Ascending aorta (tissue), 2 donors: Measurements from ENCODE around the gene GOLGA3. TPM values are rescaled to one million over a fixed set of nuclear protein-coding genes. Genes with fewer than 3 reads are reported as not detected.
"Not testable (repeated sequence)": the region's sequence is repeated elsewhere in the genome, so short reads cannot be mapped to it uniquely, and the experiment has no call there.

ENCODE experiments used
- DNase-seq, 2 donors: peaks; one replicate each; pipeline ENCODE4 v3.0.0-alpha.2; 2019; ENCODE audit warnings: low spot score in 2 of 2
- H3K27ac ChIP-seq, 2 donors: fragments of 200-600 bp; sonication (generic); one replicate each; pipeline ENCODE4 v1.5.1; 2016 to 2017; ENCODE audit warnings: mild to moderate bottlenecking in 1 of 2
- H3K27me3 ChIP-seq: fragments of 200-600 bp; sonication (generic); one replicate; pipeline ENCODE4 v1.5.1; 2017
- H3K36me3 ChIP-seq, 2 donors: fragments of 200-600 bp; sonication (generic); one replicate each; pipeline ENCODE4 v1.5.1; 2016
- H3K4me1 ChIP-seq, 2 donors: fragments of 200-600 bp; sonication (generic); one replicate each; pipeline ENCODE4 v1.5.1; 2016 to 2017; ENCODE audit warnings: mild to moderate bottlenecking in 1 of 2
- H3K4me3 ChIP-seq, 2 donors: fragments of 200-600 bp; sonication (generic); one replicate each; pipeline ENCODE4 v1.5.1; 2016 to 2017; ENCODE audit warnings: mild to moderate bottlenecking in 1 of 2
- H3K9me3 ChIP-seq, 2 donors: fragments of 200-600 bp; sonication (generic); one replicate each; pipeline ENCODE4 v1.5.1; 2016
- intact Hi-C: fragments of 100-400 bp; cut with DNase I; formaldehyde crosslinking; loops from one replicate; pipeline ENCODE4 v1.15.1; 2023
- total RNA-seq: library from RNA; depleted of rRNA; stranded (reverse); fragments of >200 nt; gene quantifications from one replicate; pipeline ENCODE4 v1.1.0, GENCODE V29; 2016
- TF ChIP-seq, protein P1 (sequence below), 3 experiments: fragments of 200-600 bp in 2 of 3; fragments of 450-650 bp in 1 of 3; sonication (generic) in 2 of 3; IDR thresholded peaks; one replicate each; pipeline ENCODE4 v1.5.1; 2016 to 2019; ENCODE audit warnings: antibody characterized with exemption in 3 of 3, mild to moderate bottlenecking in 1 of 3, moderate library complexity in 1 of 3

GOLGA3 gene
- total RNA-seq, 1 donor from 2014 or later, result 173 TPM

DNA sequence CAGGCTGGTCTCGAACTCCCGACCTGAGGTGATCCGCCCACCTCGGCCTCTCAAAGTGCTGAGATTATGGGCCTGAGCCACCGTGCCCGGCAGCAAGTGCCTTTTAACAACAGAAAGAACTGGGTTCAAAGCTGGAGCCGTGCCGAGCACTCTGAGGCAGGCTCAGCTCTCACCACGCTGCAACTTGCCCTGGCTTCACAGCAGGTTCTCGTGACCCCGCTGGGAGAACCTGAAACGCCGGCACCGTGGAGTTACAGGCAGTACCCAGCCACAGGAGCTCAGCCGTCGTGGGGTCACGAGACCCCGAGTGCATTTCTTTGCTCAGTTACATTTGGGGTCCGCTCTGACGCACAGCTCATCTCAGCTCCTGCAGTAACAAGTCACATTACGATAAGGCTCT lies 14.4 kb downstream of the GOLGA3 start:
- no peak for DNase-seq
- intact Hi-C loops, result no loop called here
- Histone ChIP-seq H3K27me3 (no peaks in the 10 kb centered on the region), H3K27ac (no peak overlapping the region), H3K4me3 (no peak overlapping the region), H3K9me3 (no peaks in the 10 kb centered on the region), H3K36me3 (peaks cover 80 to 82% of the 10 kb centered on the region in 2 donors), H3K4me1 (no peaks in the 10 kb centered on the region)
- TF ChIP-seq, protein P1, sequence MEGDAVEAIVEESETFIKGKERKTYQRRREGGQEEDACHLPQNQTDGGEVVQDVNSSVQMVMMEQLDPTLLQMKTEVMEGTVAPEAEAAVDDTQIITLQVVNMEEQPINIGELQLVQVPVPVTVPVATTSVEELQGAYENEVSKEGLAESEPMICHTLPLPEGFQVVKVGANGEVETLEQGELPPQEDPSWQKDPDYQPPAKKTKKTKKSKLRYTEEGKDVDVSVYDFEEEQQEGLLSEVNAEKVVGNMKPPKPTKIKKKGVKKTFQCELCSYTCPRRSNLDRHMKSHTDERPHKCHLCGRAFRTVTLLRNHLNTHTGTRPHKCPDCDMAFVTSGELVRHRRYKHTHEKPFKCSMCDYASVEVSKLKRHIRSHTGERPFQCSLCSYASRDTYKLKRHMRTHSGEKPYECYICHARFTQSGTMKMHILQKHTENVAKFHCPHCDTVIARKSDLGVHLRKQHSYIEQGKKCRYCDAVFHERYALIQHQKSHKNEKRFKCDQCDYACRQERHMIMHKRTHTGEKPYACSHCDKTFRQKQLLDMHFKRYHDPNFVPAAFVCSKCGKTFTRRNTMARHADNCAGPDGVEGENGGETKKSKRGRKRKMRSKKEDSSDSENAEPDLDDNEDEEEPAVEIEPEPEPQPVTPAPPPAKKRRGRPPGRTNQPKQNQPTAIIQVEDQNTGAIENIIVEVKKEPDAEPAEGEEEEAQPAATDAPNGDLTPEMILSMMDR (IDR thresholded peaks at IDR 0.05), result no peak

DNA sequence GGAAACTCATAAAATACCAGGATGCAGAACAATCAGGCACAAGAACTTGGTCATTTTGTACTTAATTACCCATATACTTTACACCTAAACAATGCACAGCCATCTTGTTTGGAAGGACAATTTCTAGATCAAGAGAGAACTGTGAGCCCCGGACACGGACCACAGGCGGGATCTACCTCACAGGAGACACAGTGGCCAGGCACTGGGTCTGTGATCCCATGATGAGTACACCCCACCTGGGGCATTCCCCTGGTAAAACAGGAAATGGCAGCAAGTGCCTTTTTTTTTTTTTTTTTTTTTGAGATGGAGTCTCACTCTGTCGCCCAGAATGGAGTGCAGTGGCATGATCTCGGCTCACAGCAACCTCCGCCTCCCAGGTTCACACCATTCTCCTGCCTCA lies 15.2 kb downstream of the GOLGA3 start:
- DNase-seq, result no peak
- H3K27me3 ChIP-seq, result no peaks in the 10 kb centered on the region
- H3K9me3 ChIP-seq, result no peaks in the 10 kb centered on the region
- H3K4me3 ChIP-seq, result no peak overlapping the region
- H3K4me1 ChIP-seq, result no peaks in the 10 kb centered on the region
- TF ChIP-seq, protein P1 (IDR thresholded peaks at IDR 0.05), result no peak
- H3K27ac ChIP-seq, result no peak overlapping the region
- peaks cover 80 to 82% of the 10 kb centered on the region in 2 donors for H3K36me3 ChIP-seq
- intact Hi-C loops, result no loop called here

DNA sequence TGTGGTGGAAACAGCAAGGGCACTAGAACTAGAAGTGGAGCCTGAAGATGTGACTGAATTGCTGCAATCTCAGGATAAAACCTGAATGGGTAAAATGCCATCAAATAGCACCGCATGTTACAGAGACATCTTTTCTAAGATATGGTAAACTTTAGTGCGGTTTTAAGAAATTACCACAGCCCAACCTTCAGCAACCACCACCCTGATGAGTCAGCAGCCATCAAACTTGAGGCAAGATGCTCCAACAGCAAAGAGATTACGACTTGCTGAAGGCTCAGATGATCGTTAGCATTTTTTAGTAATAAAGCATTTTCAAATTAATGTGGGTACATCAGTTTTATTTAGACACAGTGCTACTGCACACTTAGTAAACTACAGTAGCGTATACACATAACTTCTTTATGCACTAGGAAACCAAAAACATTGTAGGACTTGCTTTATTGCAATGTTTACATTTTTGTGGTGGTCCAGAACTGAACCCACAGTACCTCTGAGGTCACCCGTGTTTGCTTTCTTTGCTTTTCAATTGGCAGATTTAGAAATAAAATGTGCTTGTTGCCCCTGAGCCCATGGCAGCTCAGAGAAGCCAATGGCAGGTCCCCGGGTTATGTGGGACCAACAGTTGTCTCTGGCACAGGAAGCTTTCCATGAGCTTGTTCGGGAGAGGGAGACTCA lies 15.9 kb downstream of the GOLGA3 start:
- Histone ChIP-seq H3K27ac (no peak overlapping the region), H3K27me3 (no peaks in the 10 kb centered on the region), H3K4me1 (no peaks in the 10 kb centered on the region), H3K9me3 (no peaks in the 10 kb centered on the region), H3K4me3 (no peak overlapping the region), H3K36me3 (peaks cover 81 to 83% of the 10 kb centered on the region in 2 donors)
- DNase-seq, result no peak
- intact Hi-C loops, result no loop called here
- TF ChIP-seq, protein P1 (IDR thresholded peaks at IDR 0.05), result no peak

DNA sequence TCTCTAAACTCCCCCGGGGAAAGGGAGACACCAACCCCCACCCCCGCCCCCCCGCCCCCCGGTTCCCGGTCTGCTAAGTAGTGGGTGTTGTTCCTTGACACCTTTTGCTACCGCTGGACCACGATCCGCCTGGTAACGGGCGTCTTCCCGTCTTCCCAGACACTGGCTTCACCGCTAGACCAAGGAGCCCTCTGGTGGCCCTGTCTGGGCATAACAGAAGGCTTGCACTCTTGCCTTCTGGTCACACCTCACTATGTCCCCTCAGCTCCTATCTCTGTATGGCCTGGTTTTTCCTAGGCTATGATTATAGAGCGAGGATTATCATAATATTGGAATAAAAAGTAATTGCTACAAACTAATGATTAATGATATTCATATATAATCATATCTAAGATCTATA lies 19.3 kb downstream of the GOLGA3 start:
- H3K27ac ChIP-seq, H3K4me3 ChIP-seq, intact Hi-C loops, H3K9me3 ChIP-seq, H3K27me3 ChIP-seq, H3K4me1 ChIP-seq, DNase-seq: not testable (repeated sequence)
- TF ChIP-seq, protein P1 (IDR thresholded peaks at IDR 0.05), result peak in 1 of 3 experiments; percentile 30
- peaks cover 84 to 88% of the 10 kb centered on the region in 2 donors for H3K36me3 ChIP-seq

DNA sequence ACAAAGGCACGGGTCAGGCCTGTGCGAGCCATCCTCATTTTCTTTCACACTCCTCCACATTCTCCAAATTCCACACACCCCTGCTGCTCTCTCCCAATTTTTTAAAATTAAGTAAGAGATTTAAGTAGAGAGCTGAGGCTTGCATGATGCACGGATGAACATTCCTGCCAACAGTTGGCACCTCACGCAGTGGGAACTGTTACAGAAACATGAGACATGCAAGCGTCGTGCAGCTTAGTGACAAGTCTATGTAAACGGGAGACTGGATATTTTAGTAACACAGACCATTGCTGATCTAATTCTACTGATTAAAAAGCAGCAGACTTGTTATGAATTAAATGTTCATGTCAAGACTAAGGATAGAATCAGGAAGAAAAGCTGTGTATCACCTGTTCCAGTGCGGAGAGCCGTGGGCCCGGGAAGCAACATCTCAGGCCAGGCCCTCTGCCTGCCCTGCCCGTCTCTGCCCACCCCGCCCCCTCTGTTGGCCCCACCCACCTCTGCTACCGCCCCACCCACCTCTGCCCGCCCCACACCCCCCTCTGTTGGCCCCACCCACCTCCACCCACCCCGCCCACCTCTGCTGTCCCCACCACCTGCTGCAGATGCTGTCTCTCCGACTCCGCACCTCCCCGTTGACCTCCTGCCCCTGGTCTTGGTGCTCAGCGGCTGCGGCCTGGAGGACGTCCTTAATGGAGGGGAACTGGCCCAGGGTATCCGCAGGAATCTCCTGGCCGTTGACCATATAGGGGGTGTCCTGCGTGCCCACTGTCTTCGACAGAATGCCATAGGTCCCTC lies 21.2 kb downstream of the GOLGA3 start:
- Histone ChIP-seq H3K36me3 (peaks cover 81 to 92% of the 10 kb centered on the region in 2 donors), H3K4me3 (no peak overlapping the region), H3K27me3 (no peaks in the 10 kb centered on the region), H3K4me1 (no peaks in the 10 kb centered on the region), H3K27ac (no peak overlapping the region), H3K9me3 (no peaks in the 10 kb centered on the region)
- TF ChIP-seq, protein P1 (IDR thresholded peaks at IDR 0.05), result no peak
- DNase-seq, result no peak
- intact Hi-C loops, result no loop called here
